Measurements from ENCODE around the gene NDE1. TPM values are rescaled to one million over a fixed set of nuclear protein-coding genes. Genes with fewer than 3 reads are reported as not detected.

NDE1 gene
- total and polyA plus RNA-seq, 7 donors = 6.6 to 17.0 (median 10.3) TPM

DNA sequence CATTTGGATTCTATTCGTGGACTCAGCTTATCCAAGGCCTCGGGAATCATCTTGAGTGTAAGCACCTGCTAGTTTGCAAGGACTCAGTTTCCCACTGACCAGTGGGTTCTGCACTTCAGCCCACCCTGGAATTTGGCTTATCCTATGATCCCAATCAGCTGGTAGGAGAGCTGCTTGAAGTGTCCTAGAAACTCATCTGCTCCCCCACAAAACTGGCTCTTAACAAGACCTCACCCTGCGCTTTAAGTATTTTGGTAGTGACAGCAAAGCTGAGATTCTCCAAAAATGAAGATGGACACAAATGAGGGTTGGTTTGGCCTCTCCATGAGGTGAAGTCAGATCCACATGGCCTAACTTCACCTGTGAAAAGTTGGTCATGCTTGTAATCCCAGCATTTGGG is 57.3 kb downstream of the NDE1 start:
- no peak overlapping the region for H3K27ac ChIP-seq
- intact Hi-C loops (cut with DNase I) = no loop called here
- WGBS, 3 donors = 90 to 99% (median 96%) methylated on average over 3 of the region's 3 CpGs
- ATAC-seq = no peak
- peaks cover 0 to 5% of the 10 kb centered on the region in 2 donors for H3K36me3 ChIP-seq (ENCODE audit: insufficient read depth in 1 of 2, low read depth in 1 of 2)
- DNase-seq = no peak
- no peak overlapping the region for H3K4me3 ChIP-seq
- no peaks in the 10 kb centered on the region for H3K27me3 ChIP-seq (ENCODE audit: insufficient read depth in 3 of 3, low read length in 2 of 3)
- TF ChIP-seq, protein P1, sequence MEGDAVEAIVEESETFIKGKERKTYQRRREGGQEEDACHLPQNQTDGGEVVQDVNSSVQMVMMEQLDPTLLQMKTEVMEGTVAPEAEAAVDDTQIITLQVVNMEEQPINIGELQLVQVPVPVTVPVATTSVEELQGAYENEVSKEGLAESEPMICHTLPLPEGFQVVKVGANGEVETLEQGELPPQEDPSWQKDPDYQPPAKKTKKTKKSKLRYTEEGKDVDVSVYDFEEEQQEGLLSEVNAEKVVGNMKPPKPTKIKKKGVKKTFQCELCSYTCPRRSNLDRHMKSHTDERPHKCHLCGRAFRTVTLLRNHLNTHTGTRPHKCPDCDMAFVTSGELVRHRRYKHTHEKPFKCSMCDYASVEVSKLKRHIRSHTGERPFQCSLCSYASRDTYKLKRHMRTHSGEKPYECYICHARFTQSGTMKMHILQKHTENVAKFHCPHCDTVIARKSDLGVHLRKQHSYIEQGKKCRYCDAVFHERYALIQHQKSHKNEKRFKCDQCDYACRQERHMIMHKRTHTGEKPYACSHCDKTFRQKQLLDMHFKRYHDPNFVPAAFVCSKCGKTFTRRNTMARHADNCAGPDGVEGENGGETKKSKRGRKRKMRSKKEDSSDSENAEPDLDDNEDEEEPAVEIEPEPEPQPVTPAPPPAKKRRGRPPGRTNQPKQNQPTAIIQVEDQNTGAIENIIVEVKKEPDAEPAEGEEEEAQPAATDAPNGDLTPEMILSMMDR (IDR thresholded peaks at IDR 0.05) = no peak
- no peaks in the 10 kb centered on the region for H3K9me3 ChIP-seq
- H3K4me1 ChIP-seq = no peaks in the 10 kb centered on the region

DNA sequence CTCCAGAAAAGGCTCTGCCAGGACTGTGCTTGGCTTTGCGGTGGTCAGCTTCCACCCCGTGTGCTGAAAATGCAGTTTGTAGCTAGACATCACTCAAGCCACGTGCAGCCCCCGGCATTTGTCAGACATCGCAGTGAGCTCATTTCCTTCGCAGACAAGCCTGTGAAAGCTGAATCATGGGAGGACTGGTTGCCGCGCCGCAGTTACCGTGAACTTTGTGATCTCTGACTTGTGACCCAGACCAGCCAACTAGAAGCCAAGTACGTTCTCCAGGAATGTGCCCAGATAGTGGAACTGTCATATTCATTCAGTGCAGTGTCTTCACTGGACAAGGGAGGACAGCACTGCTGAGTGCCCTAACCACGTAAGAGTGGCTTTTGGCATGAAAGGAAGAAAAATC is 58.1 kb downstream of the NDE1 start:
- DNase-seq (no peak), ATAC-seq (no peak)
- H3K4me3 ChIP-seq = no peak overlapping the region
- H3K9me3 ChIP-seq = no peaks in the 10 kb centered on the region
- H3K27ac ChIP-seq = no peak overlapping the region
- WGBS, 3 donors = 81 to 91% (median 86%) methylated on average over 12 of the region's 12 CpGs
- peaks cover 0 to 5% of the 10 kb centered on the region in 2 donors for H3K36me3 ChIP-seq (ENCODE audit: insufficient read depth in 1 of 2, low read depth in 1 of 2)
- no peaks in the 10 kb centered on the region for H3K4me1 ChIP-seq
- intact Hi-C loops (cut with DNase I) = no loop called here
- TF ChIP-seq, protein P1 (IDR thresholded peaks at IDR 0.05) = no peak
- no peaks in the 10 kb centered on the region for H3K27me3 ChIP-seq (ENCODE audit: insufficient read depth in 3 of 3, low read length in 2 of 3)

DNA sequence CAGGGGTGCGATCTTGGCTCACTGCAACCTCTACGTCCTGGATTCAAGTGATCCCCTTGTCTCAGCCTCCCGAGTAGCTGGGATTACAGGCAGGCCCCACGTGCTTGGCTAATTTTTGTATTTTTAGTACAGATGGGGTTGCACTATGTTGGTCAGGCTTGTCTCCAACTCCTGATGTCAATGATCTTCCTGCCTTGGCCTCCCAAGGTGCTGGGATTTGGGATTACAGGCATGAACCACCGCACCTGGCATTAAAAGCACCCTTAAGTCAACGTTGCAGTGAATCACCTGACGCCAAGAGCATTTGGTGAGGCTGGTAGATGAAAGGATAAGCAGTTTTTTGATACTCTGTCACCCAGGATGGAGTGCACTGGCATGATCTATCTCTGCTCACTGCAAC is 59.0 kb downstream of the NDE1 start:
- intact Hi-C loops (cut with DNase I) = no loop called here
- DNase-seq (no peak), ATAC-seq (no peak)
- Histone ChIP-seq H3K4me1 (no peaks in the 10 kb centered on the region), H3K27ac (no peak overlapping the region), H3K9me3 (no peaks in the 10 kb centered on the region), H3K36me3 (ENCODE audit: insufficient read depth in 1 of 2, low read depth in 1 of 2) (peaks cover 0 to 5% of the 10 kb centered on the region in 2 donors), H3K27me3 (ENCODE audit: insufficient read depth in 3 of 3, low read length in 2 of 3) (no peaks in the 10 kb centered on the region), H3K4me3 (no peak overlapping the region)
- WGBS, 3 donors = 85 to 90% (median 89%) methylated on average over 7 of the region's 7 CpGs
- TF ChIP-seq, protein P1 (IDR thresholded peaks at IDR 0.05) = no peak

DNA sequence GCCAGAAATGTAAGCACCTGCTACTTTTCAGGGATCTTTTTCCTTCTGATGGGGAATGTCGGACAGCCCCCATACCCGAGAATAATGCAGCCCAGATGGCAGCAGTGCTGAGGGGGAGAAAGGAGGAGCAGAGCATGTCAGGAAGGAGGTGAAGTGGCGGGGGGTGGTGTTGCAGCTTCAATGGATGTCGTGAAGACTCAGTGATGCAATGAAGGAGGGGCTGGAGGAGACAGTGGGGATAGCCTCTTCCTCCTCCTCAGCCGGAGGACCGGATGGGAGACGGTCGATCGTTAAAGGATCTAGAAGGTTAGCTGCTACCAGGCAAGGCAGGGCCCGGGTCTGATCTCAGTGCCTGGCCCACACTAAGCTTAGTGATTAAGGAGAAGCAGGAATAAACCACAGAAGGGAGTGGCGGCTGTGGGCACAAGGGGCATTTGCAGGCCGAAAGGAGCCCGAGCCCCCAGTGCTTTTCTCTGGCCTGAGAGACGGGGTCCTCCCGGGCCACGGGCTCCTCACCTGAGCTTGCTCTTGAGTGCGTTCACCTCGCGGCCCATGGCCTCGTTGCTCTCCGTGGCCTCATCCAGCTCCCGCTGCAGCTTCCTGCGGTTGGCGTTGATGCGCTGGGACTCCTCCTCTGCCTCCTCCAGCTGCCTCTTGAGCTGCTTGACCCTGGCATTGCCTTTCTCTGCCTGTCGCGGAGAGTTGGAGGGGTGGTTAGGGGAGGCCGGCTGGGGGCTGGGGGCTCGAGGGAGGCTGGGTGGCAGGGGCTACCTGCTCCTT is 64.5 kb downstream of the NDE1 start:
- DNase-seq = no peak
- 90 to 94% (median 91%) methylated on average over 26 to 29 of the region's 29 CpGs for WGBS, 3 donors
- no peaks in the 10 kb centered on the region for H3K9me3 ChIP-seq
- peaks cover 0 to 29% of the 10 kb centered on the region in 2 donors for H3K36me3 ChIP-seq (ENCODE audit: insufficient read depth in 1 of 2, low read depth in 1 of 2)
- H3K27me3 ChIP-seq (ENCODE audit: insufficient read depth in 3 of 3, low read length in 2 of 3) = no peaks in the 10 kb centered on the region
- TF ChIP-seq, protein P1 (IDR thresholded peaks at IDR 0.05) = no peak
- intact Hi-C loops (cut with DNase I) = no loop called here
- no peaks in the 10 kb centered on the region for H3K4me1 ChIP-seq
- H3K27ac ChIP-seq = no peak overlapping the region
- no peak for ATAC-seq
- H3K4me3 ChIP-seq = no peak overlapping the region

DNA sequence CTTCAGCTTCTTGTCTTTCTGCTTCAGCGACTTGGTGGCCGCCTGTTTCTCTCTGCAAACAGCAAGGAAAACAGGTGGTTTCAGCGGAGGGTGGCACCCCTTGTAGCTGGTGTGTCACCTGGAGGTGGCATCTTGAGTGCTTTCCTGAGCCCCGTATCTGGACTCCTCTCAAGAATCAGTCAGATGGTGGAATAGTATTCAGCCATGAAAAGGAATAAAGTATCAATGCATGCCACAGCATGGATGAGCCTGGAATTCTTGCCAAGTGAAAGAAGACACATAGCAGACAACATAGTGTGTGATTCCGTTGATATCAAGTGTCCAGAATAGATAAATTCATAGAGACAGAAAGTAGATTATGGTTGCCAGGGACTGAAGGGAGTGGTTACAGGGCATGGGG is 65.2 kb downstream of the NDE1 start:
- H3K4me1 ChIP-seq = no peaks in the 10 kb centered on the region
- H3K36me3 ChIP-seq (ENCODE audit: insufficient read depth in 1 of 2, low read depth in 1 of 2) = peaks cover 0 to 29% of the 10 kb centered on the region in 2 donors
- H3K27me3 ChIP-seq (ENCODE audit: insufficient read depth in 3 of 3, low read length in 2 of 3) = no peaks in the 10 kb centered on the region
- DNase-seq (no peak), ATAC-seq (no peak)
- WGBS, 3 donors = 96 to 99% (median 98%) methylated on average over 5 of the region's 5 CpGs
- intact Hi-C loops (cut with DNase I) = no loop called here
- no peak overlapping the region for H3K4me3 ChIP-seq
- no peaks in the 10 kb centered on the region for H3K9me3 ChIP-seq
- TF ChIP-seq, protein P1 (IDR thresholded peaks at IDR 0.05) = no peak
- H3K27ac ChIP-seq = no peak overlapping the region
